Caco-2 (cell line): ENCODE measurements around the gene PTPRG. TPM values are rescaled to one million over a fixed set of nuclear protein-coding genes. Genes with fewer than 3 reads are reported as not detected.

ENCODE experiments used
- BruUV-seq: library from RNA; stranded (reverse); fragments of 400-500 nt; replicated peaks from 2 replicates; lab custom pipeline; 2021; lab: Mats Ljungman, UMichigan
- CTCF ChIA-PET: fragments of 300-600 bp; sonication (Branson Sonifier 250); formaldehyde crosslinking; loops from one replicate; lab custom pipeline; 2022; ENCODE audit warnings: antibody characterized with exemption; lab: Charles Lee
- POLR2A ChIA-PET: fragments of 300-600 bp; sonication (Branson Sonifier 250); formaldehyde crosslinking; loops from one replicate; lab custom pipeline; 2022; ENCODE audit warnings: antibody characterized with exemption; lab: Charles Lee
- DNase-seq, 2 experiments: peaks; one replicate each; pipeline versions ENCODE4 v3.0.0 to v3.0.0-alpha.2; 2020 to 2022
- H3K27me3 ChIP-seq: replicated peaks from 2 replicates; pipeline ENCODE4 v1.6.0; 2011; ENCODE audit warnings: low read length; ENCODE audit not compliant: control insufficient read depth, insufficient read depth
- H3K36me3 ChIP-seq: 2 replicates; pipeline ENCODE4 v1.5.1; 2011; ENCODE audit warnings: low read length; ENCODE audit not compliant: control insufficient read depth, insufficient read depth
- H3K4me1 ChIP-seq: fragments of 250-450 bp; sonication (Bioruptor Pico); 2 replicates; pipeline ENCODE4 v1.5.1; 2020; ENCODE audit warnings: mild to moderate bottlenecking
- H3K4me3 ChIP-seq: 2 replicates; pipeline ENCODE4 v1.5.1; 2011; ENCODE audit warnings: low read depth, mild to moderate bottlenecking, control low read depth, low read length
- H3K9me3 ChIP-seq: fragments of 250-450 bp; sonication (Bioruptor Pico); 2 replicates; pipeline ENCODE4 v1.5.1; 2020; ENCODE audit warnings: mild to moderate bottlenecking, moderate library complexity
- H3K27ac Mint-ChIP-seq: one replicate; pipeline ENCODE4 v1.8.0; 2022; ENCODE audit warnings: mixed read lengths; ENCODE audit not compliant: unreplicated experiment
- H3K27me3 Mint-ChIP-seq: one replicate; pipeline ENCODE4 v1.8.0; 2022; ENCODE audit warnings: mixed read lengths; ENCODE audit not compliant: insufficient read depth, unreplicated experiment
- H3K36me3 Mint-ChIP-seq: one replicate; pipeline ENCODE4 v1.8.0; 2022; ENCODE audit warnings: mild to moderate bottlenecking, mixed read lengths; ENCODE audit not compliant: insufficient read depth, unreplicated experiment
- H3K4me1 Mint-ChIP-seq: one replicate; pipeline ENCODE4 v1.8.0; 2022; ENCODE audit warnings: low read depth, mixed read lengths; ENCODE audit not compliant: unreplicated experiment
- H3K4me3 Mint-ChIP-seq: one replicate; pipeline ENCODE4 v1.8.0; 2022; ENCODE audit warnings: mild to moderate bottlenecking, moderate library complexity, mixed read lengths; ENCODE audit not compliant: unreplicated experiment
- H3K9me3 Mint-ChIP-seq: one replicate; pipeline ENCODE4 v1.8.0; 2022; ENCODE audit warnings: mixed read lengths; ENCODE audit not compliant: unreplicated experiment
- intact Hi-C: fragments of 100-400 bp; cut with micrococcal nuclease; formaldehyde crosslinking; loops from one replicate; pipeline ENCODE4 v1.10.0; 2022; ENCODE audit not compliant: unreplicated experiment
- total RNA-seq: library from RNA; stranded (reverse); gene quantifications from 2 replicates; pipeline ENCODE4 v1.2.3, GENCODE V29; 2022
- TF ChIP-seq, protein P1 (sequence below), 2 experiments: fragments of 200-600 bp in 1 of 2; IDR thresholded peaks; 1 replicate in 1 of 2; 2 replicates in 1 of 2; pipeline versions ENCODE4 v1.5.1 to v1.8.0; 2011 to 2022; ENCODE audit warnings: antibody characterized with exemption in 1 of 2, control low read depth in 1 of 2, inconsistent platforms in 1 of 2, low read depth in 1 of 2, low read length in 1 of 2, mild to moderate bottlenecking in 1 of 2, moderate library complexity in 1 of 2; ENCODE audit not compliant: insufficient read depth in 1 of 2, severe bottlenecking in 1 of 2, unreplicated experiment in 1 of 2

The PTPRG gene
- total RNA-seq, 1 experiment from 2014 or later, result 46.4 TPM

DNA sequence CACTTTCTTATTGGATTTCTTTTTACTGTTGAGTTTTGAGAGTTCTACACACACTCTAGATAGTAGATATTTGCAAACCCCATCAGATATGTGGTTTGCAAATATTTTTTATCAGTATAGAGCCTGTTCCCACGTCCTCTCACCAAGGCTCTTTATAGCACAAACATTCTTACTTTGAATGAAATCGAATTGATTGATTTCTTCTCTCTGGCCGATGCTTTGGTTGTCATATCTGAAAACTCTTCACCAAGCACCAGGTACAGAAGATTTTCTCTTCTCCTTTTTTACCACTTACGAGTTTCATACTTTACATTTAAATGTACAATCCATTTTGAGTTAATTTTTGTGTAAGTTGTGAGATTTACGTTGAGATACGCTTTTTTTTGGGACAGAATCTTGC, 163.4 kb downstream of the PTPRG start:
- H3K4me1 ChIP-seq, result peaks cover 42% of the 10 kb centered on the region

DNA sequence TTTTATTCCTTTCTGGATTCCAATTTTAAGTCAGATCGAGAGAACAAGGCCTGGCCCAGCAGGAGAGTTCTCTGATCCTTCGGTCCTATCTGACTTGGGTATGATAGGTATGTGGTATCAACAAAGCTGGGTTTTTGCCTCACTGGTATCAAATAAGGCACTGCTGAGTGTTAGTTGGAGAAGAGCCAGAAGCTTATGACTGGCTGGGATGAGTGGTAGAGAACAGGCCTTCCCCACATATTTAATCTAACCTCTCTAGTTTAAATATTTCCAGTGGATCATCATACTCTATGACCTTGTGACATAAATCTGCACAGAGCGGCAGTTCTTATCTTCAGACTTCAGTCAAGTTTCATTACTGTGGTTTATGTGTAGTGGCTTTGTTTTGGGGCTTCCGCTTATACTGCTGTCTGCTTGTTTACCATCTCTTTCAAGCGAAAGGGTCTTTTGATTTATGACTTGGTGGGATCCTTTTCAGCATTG, 164.5 kb downstream of the PTPRG start:
- POLR2A ChIA-PET, result no interaction called here

More for the DNA sequence above, 163.4 kb downstream of the PTPRG start:
- no peaks in the 10 kb centered on the region for H3K9me3 Mint-ChIP-seq
- DNase-seq, result no peak
- ChIA-PET POLR2A (no interaction called here), CTCF (no interaction called here)
- H3K4me3 Mint-ChIP-seq, result no peak overlapping the region
- intact Hi-C loops, result loop anchor here (5.0 kb wide), 2 partner anchors 88 to 162 kb away; partner anchors contain the start of gene PTPRG
- H3K27ac Mint-ChIP-seq, result no peak overlapping the region
- Histone ChIP-seq H3K9me3 (no peaks in the 10 kb centered on the region), H3K4me3 (no peak overlapping the region), H3K36me3 (no peaks in the 10 kb centered on the region), H3K27me3 (no peaks in the 10 kb centered on the region)
- no peaks in the 10 kb centered on the region for H3K36me3 Mint-ChIP-seq
- BruUV-seq, result no TSS peak
- peaks cover 36% of the 10 kb centered on the region for H3K4me1 Mint-ChIP-seq
- TF ChIP-seq, protein P1, sequence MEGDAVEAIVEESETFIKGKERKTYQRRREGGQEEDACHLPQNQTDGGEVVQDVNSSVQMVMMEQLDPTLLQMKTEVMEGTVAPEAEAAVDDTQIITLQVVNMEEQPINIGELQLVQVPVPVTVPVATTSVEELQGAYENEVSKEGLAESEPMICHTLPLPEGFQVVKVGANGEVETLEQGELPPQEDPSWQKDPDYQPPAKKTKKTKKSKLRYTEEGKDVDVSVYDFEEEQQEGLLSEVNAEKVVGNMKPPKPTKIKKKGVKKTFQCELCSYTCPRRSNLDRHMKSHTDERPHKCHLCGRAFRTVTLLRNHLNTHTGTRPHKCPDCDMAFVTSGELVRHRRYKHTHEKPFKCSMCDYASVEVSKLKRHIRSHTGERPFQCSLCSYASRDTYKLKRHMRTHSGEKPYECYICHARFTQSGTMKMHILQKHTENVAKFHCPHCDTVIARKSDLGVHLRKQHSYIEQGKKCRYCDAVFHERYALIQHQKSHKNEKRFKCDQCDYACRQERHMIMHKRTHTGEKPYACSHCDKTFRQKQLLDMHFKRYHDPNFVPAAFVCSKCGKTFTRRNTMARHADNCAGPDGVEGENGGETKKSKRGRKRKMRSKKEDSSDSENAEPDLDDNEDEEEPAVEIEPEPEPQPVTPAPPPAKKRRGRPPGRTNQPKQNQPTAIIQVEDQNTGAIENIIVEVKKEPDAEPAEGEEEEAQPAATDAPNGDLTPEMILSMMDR (IDR thresholded peaks at IDR 0.05; ENCODE audit: insufficient read depth in 1 of 2, low read depth in 1 of 2, low read length in 1 of 2, severe bottlenecking in 1 of 2, unreplicated experiment in 1 of 2), result no peak
- no peaks in the 10 kb centered on the region for H3K27me3 Mint-ChIP-seq

DNA sequence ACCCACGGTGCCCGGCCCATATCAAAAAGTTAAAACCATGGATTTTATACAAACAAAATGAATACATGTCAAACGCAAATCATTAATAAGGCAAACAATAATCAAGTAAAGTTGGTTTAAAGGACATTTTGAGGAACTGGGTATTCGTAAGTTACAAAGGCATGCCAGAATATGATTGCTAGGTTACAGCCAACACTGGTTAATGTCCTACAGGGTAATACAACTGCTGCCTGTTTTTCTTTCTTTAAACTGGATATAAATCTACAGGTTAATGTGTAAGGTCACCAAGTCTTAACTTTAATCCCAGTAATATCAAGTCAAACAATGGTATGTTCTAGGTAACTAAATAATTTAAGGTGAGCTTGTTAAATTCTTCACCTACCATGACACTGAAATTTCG, 166.1 kb downstream of the PTPRG start:
- H3K4me1 ChIP-seq, result peaks cover 50% of the 10 kb centered on the region
- no peaks in the 10 kb centered on the region for H3K27me3 Mint-ChIP-seq
- no peaks in the 10 kb centered on the region for H3K36me3 ChIP-seq
- POLR2A ChIA-PET, result interaction anchor here (0.6 kb wide), 2 partner anchors 26 to 99 kb away, joined by 4 to 12 read pairs; no protein-coding TSS in a partner anchor
- CTCF ChIA-PET, result no interaction called here
- H3K27ac Mint-ChIP-seq, result no peak overlapping the region
- no peaks in the 10 kb centered on the region for H3K27me3 ChIP-seq
- no TSS peak for BruUV-seq
- H3K9me3 ChIP-seq, result no peaks in the 10 kb centered on the region
- H3K4me3 Mint-ChIP-seq, result no peak overlapping the region
- H3K36me3 Mint-ChIP-seq, result no peaks in the 10 kb centered on the region
- H3K4me1 Mint-ChIP-seq, result peaks cover 50% of the 10 kb centered on the region
- TF ChIP-seq, protein P1 (IDR thresholded peaks at IDR 0.05; ENCODE audit: insufficient read depth in 1 of 2, low read depth in 1 of 2, low read length in 1 of 2, severe bottlenecking in 1 of 2, unreplicated experiment in 1 of 2), result no peak
- no peak overlapping the region for H3K4me3 ChIP-seq
- intact Hi-C loops, result loop anchor here (2.0 to 5.0 kb wide), 3 partner anchors 25 to 165 kb away; partner anchors contain the start of gene PTPRG
- no peak for DNase-seq
- H3K9me3 Mint-ChIP-seq, result no peaks in the 10 kb centered on the region

More for the DNA sequence above, 164.5 kb downstream of the PTPRG start:
- peak; percentile 39 to 51 for DNase-seq
- CTCF ChIA-PET, result no interaction called here
- no peaks in the 10 kb centered on the region for H3K27me3 Mint-ChIP-seq
- H3K4me1 ChIP-seq, result peaks cover 50% of the 10 kb centered on the region
- TF ChIP-seq, protein P1 (IDR thresholded peaks at IDR 0.05; ENCODE audit: insufficient read depth in 1 of 2, low read depth in 1 of 2, low read length in 1 of 2, severe bottlenecking in 1 of 2, unreplicated experiment in 1 of 2), result no peak
- peaks cover 47% of the 10 kb centered on the region for H3K4me1 Mint-ChIP-seq
- no peaks in the 10 kb centered on the region for H3K27me3 ChIP-seq
- H3K27ac Mint-ChIP-seq, result peak overlapping the region; percentile 37
- H3K36me3 Mint-ChIP-seq, result no peaks in the 10 kb centered on the region
- no peak overlapping the region for H3K4me3 ChIP-seq
- peak overlapping the region; percentile 17 for H3K4me3 Mint-ChIP-seq
- no peaks in the 10 kb centered on the region for H3K9me3 Mint-ChIP-seq
- no peaks in the 10 kb centered on the region for H3K36me3 ChIP-seq
- BruUV-seq, result no TSS peak
- intact Hi-C loops, result loop anchor here (2.0 to 5.0 kb wide), 3 partner anchors 23 to 164 kb away; partner anchors contain the start of gene PTPRG
- no peaks in the 10 kb centered on the region for H3K9me3 ChIP-seq
